H1 (cell line): ENCODE data around the gene CDC42BPB. TPM values are rescaled to one million over a fixed set of nuclear protein-coding genes. Genes with fewer than 3 reads are reported as not detected.

Experiments
- CTCF ChIA-PET: fragments of 300-600 bp; sonication (Branson Sonifier 250); formaldehyde crosslinking; loops from one replicate; lab custom pipeline; 2021; ENCODE audit not compliant: partially characterized antibody; lab: Charles Lee
- POLR2A ChIA-PET: fragments of 300-600 bp; sonication (Branson Sonifier 250); formaldehyde crosslinking; loops from one replicate; lab custom pipeline; 2021; ENCODE audit warnings: inconsistent platforms; ENCODE audit not compliant: partially characterized antibody; lab: Charles Lee
- DNase-seq, 2 experiments: peaks; one replicate each; pipeline versions ENCODE4 v3.0.0 to v3.0.0-alpha.2; 2010 to 2022; ENCODE audit warnings: low spot score in 2 of 2, low read depth in 1 of 2, mixed read lengths in 1 of 2
- FAIRE-seq: peaks from 2 replicates; lab custom pipeline; 2011; peaks lifted over from hg19 to GRCh38; lab: Jason Lieb, UNC
- H2AFZ ChIP-seq: 2 replicates; pipeline ENCODE4 v1.8.1; 2012; ENCODE audit warnings: low read length, inconsistent platforms
- H2AK5ac ChIP-seq: 2 replicates; pipeline ENCODE4 v1.6.1; 2013; ENCODE audit warnings: low read depth, low read length
- H2BK120ac ChIP-seq: replicated peaks from 2 replicates; pipeline ENCODE3; 2013; ENCODE audit warnings: low read depth, low read length, inconsistent platforms
- H2BK12ac ChIP-seq: 2 replicates; pipeline ENCODE4 v1.6.1; 2013; ENCODE audit warnings: low read depth, low read length
- H2BK15ac ChIP-seq: 2 replicates; pipeline ENCODE4 v1.6.1; 2013; ENCODE audit warnings: low read length
- H2BK20ac ChIP-seq: 2 replicates; pipeline ENCODE4 v1.6.1; 2013; ENCODE audit warnings: low read length
- H2BK5ac ChIP-seq: 2 replicates; pipeline ENCODE4 v1.6.1; 2013; ENCODE audit warnings: low read depth, low read length
- H3K14ac ChIP-seq: 2 replicates; pipeline ENCODE4 v1.6.1; 2013; ENCODE audit warnings: inconsistent platforms; ENCODE audit not compliant: insufficient read length
- H3K18ac ChIP-seq: 2 replicates; pipeline ENCODE4 v1.6.1; 2013; ENCODE audit warnings: low read length; ENCODE audit errors: extremely low read depth
- H3K23ac ChIP-seq: 2 replicates; pipeline ENCODE4 v1.6.1; 2013; ENCODE audit warnings: inconsistent platforms; ENCODE audit not compliant: insufficient read length
- H3K23me2 ChIP-seq: 2 replicates; pipeline ENCODE4 v1.6.1; 2013; ENCODE audit warnings: low read depth, low read length
- H3K27ac ChIP-seq: 2 replicates; pipeline ENCODE4 v1.6.1; 2011; ENCODE audit warnings: low read depth, low read length, inconsistent platforms
- H3K27me3 ChIP-seq, 4 experiments: replicated peaks in 1 of 4; 1 replicate in 1 of 4; 2 replicates in 3 of 4; pipeline versions ENCODE4 v1.6.1 to v1.8.1; 2011 to 2013; ENCODE audit warnings: low read length in 3 of 4, mild to moderate bottlenecking in 3 of 4, inconsistent platforms in 2 of 4, mixed read lengths in 2 of 4, moderate library complexity in 1 of 4; ENCODE audit not compliant: control insufficient read depth in 3 of 4, insufficient read depth in 3 of 4; ENCODE audit errors: extremely low read depth in 1 of 4
- H3K36me3 ChIP-seq, 4 experiments: 2 replicates each; pipeline versions ENCODE4 v1.6.1 to v1.8.1; 2011 to 2013; ENCODE audit warnings: mild to moderate bottlenecking in 4 of 4, low read length in 3 of 4, moderate library complexity in 2 of 4, control low read depth in 1 of 4, inconsistent platforms in 1 of 4; ENCODE audit not compliant: insufficient read depth in 4 of 4, control insufficient read depth in 2 of 4
- H3K4ac ChIP-seq: replicated peaks from 2 replicates; pipeline ENCODE3; 2013; ENCODE audit warnings: low read length, low read depth, mixed read lengths, inconsistent platforms; ENCODE audit not compliant: insufficient read length
- H3K4me1 ChIP-seq, 4 experiments: replicated peaks in 1 of 4; 1 replicate in 1 of 4; 2 replicates in 3 of 4; pipeline versions ENCODE4 v1.6.1 to v1.8.1; 2011 to 2013; ENCODE audit warnings: low read length in 3 of 4, inconsistent platforms in 2 of 4, mixed read lengths in 1 of 4; ENCODE audit not compliant: insufficient read depth in 4 of 4, control insufficient read depth in 3 of 4
- H3K4me2 ChIP-seq, 2 experiments: 2 replicates each; pipeline versions ENCODE4 v1.6.1 to v1.8.1; 2011 to 2013; ENCODE audit warnings: low read depth in 2 of 2, low read length in 2 of 2, control low read depth in 1 of 2, inconsistent platforms in 1 of 2, mild to moderate bottlenecking in 1 of 2; ENCODE audit not compliant: insufficient read depth in 1 of 2
- H3K4me3 ChIP-seq, 4 experiments: fragments of 200-600, 300-600 bp in 1 of 4; sonication (generic), shearing (Covaris generic), sonication (Bioruptor Twin) in 1 of 4; 2 replicates each; pipeline versions ENCODE4 v1.5.1 to v1.8.1; 2011 to 2016; ENCODE audit warnings: low read length in 4 of 4, low read depth in 3 of 4, control low read depth in 2 of 4, inconsistent platforms in 2 of 4, mild to moderate bottlenecking in 2 of 4, mixed read lengths in 1 of 4, moderate library complexity in 1 of 4; ENCODE audit not compliant: insufficient read depth in 2 of 4; ENCODE audit errors: extremely low read depth in 1 of 4
- H3K56ac ChIP-seq: replicated peaks from 2 replicates; pipeline ENCODE3; 2013; ENCODE audit warnings: low read depth, mild to moderate bottlenecking, mixed read lengths, low read length, inconsistent platforms; ENCODE audit not compliant: insufficient read length
- H3K79me1 ChIP-seq: 2 replicates; pipeline ENCODE4 v1.6.1; 2013; ENCODE audit warnings: low read depth, low read length, control low read depth
- H3K79me2 ChIP-seq, 2 experiments: 2 replicates each; pipeline versions ENCODE4 v1.6.1 to v1.8.1; 2012 to 2013; ENCODE audit warnings: low read length in 2 of 2, mild to moderate bottlenecking in 2 of 2, inconsistent platforms in 1 of 2; ENCODE audit not compliant: insufficient read depth in 2 of 2, control insufficient read depth in 1 of 2
- H3K9ac ChIP-seq, 4 experiments: replicated peaks in 1 of 4; 1 replicate in 1 of 4; 2 replicates in 3 of 4; pipeline versions ENCODE4 v1.6.1 to v1.8.1; 2011 to 2013; ENCODE audit warnings: low read depth in 3 of 4, low read length in 3 of 4, control low read depth in 2 of 4, mild to moderate bottlenecking in 2 of 4, moderate library complexity in 2 of 4, inconsistent platforms in 1 of 4; ENCODE audit errors: extremely low read depth in 1 of 4
- H3K9me3 ChIP-seq, 2 experiments: 2 replicates each; pipeline versions ENCODE4 v1.6.1 to v1.8.1; 2012 to 2013; ENCODE audit warnings: mild to moderate bottlenecking in 2 of 2, moderate library complexity in 2 of 2, control low read depth in 1 of 2, inconsistent platforms in 1 of 2, low read depth in 1 of 2, low read length in 1 of 2, mixed read lengths in 1 of 2; ENCODE audit not compliant: insufficient read depth in 2 of 2
- H4K20me1 ChIP-seq, 2 experiments: replicated peaks in 1 of 2; 2 replicates each; pipeline versions ENCODE3 to v1.8.1; 2011 to 2013; ENCODE audit warnings: inconsistent platforms in 2 of 2, low read length in 2 of 2, mild to moderate bottlenecking in 1 of 2; ENCODE audit not compliant: insufficient read depth in 2 of 2, control insufficient read depth in 1 of 2
- H4K5ac ChIP-seq: 2 replicates; pipeline ENCODE4 v1.6.1; 2013; ENCODE audit warnings: low read length, low read depth, mixed read lengths, inconsistent platforms; ENCODE audit not compliant: insufficient read length
- H4K8ac ChIP-seq: 2 replicates; pipeline ENCODE4 v1.8.0; 2013; ENCODE audit warnings: mild to moderate bottlenecking, moderate library complexity, low read length, inconsistent platforms; ENCODE audit not compliant: insufficient read depth; ENCODE audit errors: extremely low read depth
- H4K91ac ChIP-seq: replicated peaks from 2 replicates; pipeline ENCODE3; 2013; ENCODE audit warnings: low read length, mixed read lengths, inconsistent platforms; ENCODE audit not compliant: insufficient read length
- CBX5 ChIP-seq: fragments of 300-800, 300-1000 bp; sonication (generic); IDR thresholded peaks from 2 replicates; pipeline ENCODE4 v1.7.1; 2016; ENCODE audit warnings: antibody characterized with exemption, low read length, low read depth
- CHD2 ChIP-seq: IDR thresholded peaks from 2 replicates; pipeline ENCODE4 v1.6.1; 2012; ENCODE audit warnings: low read length, improper control_type of control experiment
- CREB1 ChIP-seq: IDR thresholded peaks from 2 replicates; pipeline ENCODE4 v1.6.1; 2012; ENCODE audit warnings: inconsistent platforms
- EP300 ChIP-seq, 2 experiments: IDR thresholded peaks; 1 replicate in 1 of 2; 2 replicates in 1 of 2; pipeline ENCODE4 v1.6.1; 2011 to 2012; ENCODE audit warnings: low read depth in 2 of 2, low read length in 2 of 2, mild to moderate bottlenecking in 2 of 2, borderline replicate concordance in 1 of 2, inconsistent platforms in 1 of 2, moderate library complexity in 1 of 2
- FOSL1 ChIP-seq: IDR thresholded peaks from 2 replicates; pipeline ENCODE4 v1.6.1; 2011; ENCODE audit warnings: mild to moderate bottlenecking, low read depth, low read length, moderate library complexity; ENCODE audit not compliant: insufficient read depth
- HDAC6 ChIP-seq: IDR thresholded peaks from one replicate; pipeline ENCODE4 v1.7.1; 2012; ENCODE audit warnings: low read depth, mild to moderate bottlenecking, inconsistent platforms, low read length, moderate library complexity
- JUN ChIP-seq: IDR thresholded peaks from 2 replicates; pipeline ENCODE4 v1.6.1; 2011; ENCODE audit warnings: low read depth, mild to moderate bottlenecking, improper control_type of control experiment, low read length
- MAX ChIP-seq: IDR thresholded peaks from 2 replicates; pipeline ENCODE4 v1.6.1; 2012; ENCODE audit warnings: inconsistent platforms
- POLR2A ChIP-seq, 2 experiments: IDR thresholded peaks; 1 replicate in 1 of 2; 2 replicates in 1 of 2; pipeline ENCODE4 v1.6.1; 2011; ENCODE audit warnings: low read depth in 2 of 2, low read length in 2 of 2, mild to moderate bottlenecking in 2 of 2; ENCODE audit errors: control extremely low read depth in 1 of 2
- POU5F1 ChIP-seq: IDR thresholded peaks from 2 replicates; pipeline ENCODE4 v1.6.1; 2011; ENCODE audit warnings: low read depth, mild to moderate bottlenecking, low read length, moderate library complexity
- RAD21 ChIP-seq, 2 experiments: IDR thresholded peaks in 1 of 2; conservative IDR thresholded peaks in 1 of 2; 2 replicates each; pipeline ENCODE4 v1.6.1; 2011; ENCODE audit warnings: low read depth in 2 of 2, low read length in 2 of 2, improper control_type of control experiment in 1 of 2, inconsistent platforms in 1 of 2, mild to moderate bottlenecking in 1 of 2, moderate library complexity in 1 of 2
- USF2 ChIP-seq: IDR thresholded peaks from 2 replicates; pipeline ENCODE4 v1.6.1; 2011; ENCODE audit warnings: low read length, improper control_type of control experiment
- YY1 ChIP-seq: IDR thresholded peaks from 2 replicates; pipeline ENCODE4 v1.6.1; 2011; ENCODE audit warnings: low read depth, mild to moderate bottlenecking, low read length
- WGBS, 2 experiments: shearing (Covaris generic) in 1 of 2; methylation state at CpG; one replicate each; pipeline versions ENCODE4 v1.1.6 to v1.1.7; 2013 to 2015; ENCODE audit warnings: low lambda C conversion rate in 2 of 2, mixed read lengths in 2 of 2, inconsistent platforms in 1 of 2, low coverage in 1 of 2, missing lambda C conversion rate in 1 of 2; ENCODE audit not compliant: insufficient replicate concordance in 2 of 2, insufficient coverage in 1 of 2, insufficient read length in 1 of 2; ENCODE audit errors: extremely low coverage in 1 of 2, missing lambda C conversion rate in 1 of 2; 5-methylcytosine and 5-hydroxymethylcytosine counted together
- polyA plus RNA-seq, 7 experiments: library from polyadenylated mRNA; depleted of rRNA in 3 of 7; stranded (reverse) in 5 of 7; unstranded in 2 of 7; fragments of >200 nt in 5 of 7; fragments of 200-250 nt in 2 of 7; gene quantifications; 1 replicate in 5 of 7; 2 replicates in 1 of 7; 4 replicates in 1 of 7; pipeline versions ENCODE4 v1.2.1 to v1.2.3, GENCODE V29; 2011 to 2013; ENCODE audit warnings: missing spikeins in 2 of 7, mixed read lengths in 2 of 7
- total RNA-seq: library from RNA; stranded (reverse); fragmentation: NEBNext Ultra II Directional; extraction: Animal tissue kit (Norgen Biotek cat#: 25700); gene quantifications from 2 replicates; pipeline ENCODE4 v1.2.1, GENCODE V29; 2021

Gene CDC42BPB
- total and polyA plus RNA-seq, 2 of the 8 experiments (the other 6 are each of a cell fraction or from before 2014, with no cell fraction given): 51.2 to 88.2 TPM

DNA sequence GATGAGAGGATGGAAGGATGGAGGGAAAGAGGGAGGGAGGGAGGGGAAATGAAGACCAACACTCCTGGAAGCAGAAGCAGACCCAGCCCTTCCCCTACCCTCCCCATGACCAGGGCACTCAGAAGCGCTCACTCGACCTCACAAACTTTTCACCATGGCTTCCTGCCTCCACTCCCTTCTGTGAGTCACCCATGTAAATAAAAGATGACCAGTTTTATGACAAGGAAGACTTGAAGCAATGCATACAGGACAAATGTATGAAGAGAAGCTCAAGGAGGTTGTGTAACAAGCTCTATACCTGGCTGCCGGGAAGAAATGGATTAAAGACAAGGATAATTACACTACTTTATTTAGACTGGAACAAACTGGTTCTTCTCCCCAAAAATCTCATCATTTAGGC, 63.8 kb downstream of the CDC42BPB start:
- H3K36me3 ChIP-seq: peaks cover 0 to 17% (median 4%) of the 10 kb centered on the region in 4 experiments; a peak in 5 of 8 replicates
- WGBS, 2 experiments: 91% methylated on average over 3 of the region's 3 CpGs; no CpG with 5 or more reads in 1 of the 2 experiments
- no peak for TF ChIP-seq FOSL1
- no peak for TF ChIP-seq POU5F1
- TF ChIP-seq CREB1: no peak
- no peak for TF ChIP-seq USF2
- TF ChIP-seq POLR2A (IDR thresholded peaks at IDR 0.05; ENCODE audit: control extremely low read depth in 1 of 2, low read depth in 2 of 2, low read length in 2 of 2): no peak
- TF ChIP-seq HDAC6: no peak
- no peak for TF ChIP-seq YY1
- no peak for TF ChIP-seq CHD2
- no peak for TF ChIP-seq JUN
- TF ChIP-seq EP300 (IDR thresholded peaks at IDR 0.05; ENCODE audit: borderline replicate concordance in 1 of 2, low read depth in 2 of 2, low read length in 2 of 2): no peak
- no peak for TF ChIP-seq RAD21 (IDR thresholded peaks at IDR 0.05 in 1 of 2, conservative IDR thresholded peaks at IDR 0.05 in 1 of 2; ENCODE audit: low read depth in 2 of 2, low read length in 2 of 2)
- TF ChIP-seq CBX5: no peak
- TF ChIP-seq MAX: no peak

More for the DNA sequence above, 63.8 kb downstream of the CDC42BPB start:
- Histone ChIP-seq H2BK120ac (no peak overlapping the region), H3K9me3 (0 out of 4 replicates have a peak, but pooled peaks cover 0 to under 1% of the 10 kb centered on the region in 2 experiments), H3K23me2 (no peaks in the 10 kb centered on the region), H3K27me3 (no peaks in the 10 kb centered on the region), H2BK15ac (no peak overlapping the region), H4K20me1 (peaks cover 0 to 2% of the 10 kb centered on the region in 2 experiments), H3K4ac (no peak overlapping the region), H3K79me2 (peaks cover 0 to 2% of the 10 kb centered on the region in 2 experiments; a peak in 1 of 4 replicates), H3K4me2 (no peak overlapping the region), H3K56ac (no peak overlapping the region), H2BK12ac (no peak overlapping the region), H2BK5ac (no peak overlapping the region), H3K4me3 (no peak overlapping the region), H3K18ac (no peak overlapping the region), H4K8ac (no peak overlapping the region), H3K4me1 (0 out of 7 replicates have a peak, but pooled peaks cover 0 to 2% (median 0%) of the 10 kb centered on the region in 4 experiments), H2BK20ac (no peak overlapping the region), H3K9ac (no peak overlapping the region), H4K5ac (no peak overlapping the region), H3K23ac (no peak overlapping the region), H2AFZ (no peak overlapping the region), H3K14ac (no peak overlapping the region), H3K27ac (no peak overlapping the region), H3K79me1 (no peaks in the 10 kb centered on the region; the same call in 1 of the 2 replicates), H2AK5ac (no peak overlapping the region), H4K91ac (no peak overlapping the region)
- DNase-seq: no peak
- FAIRE-seq: no peak
- POLR2A ChIA-PET: no interaction called here
- CTCF ChIA-PET: interaction anchor here (0.7 kb wide), 1 partner anchor 17 kb away, joined by 3 read pairs; no protein-coding TSS in a partner anchor
